ENCODE results near the gene CCDC24.

Gene CCDC24

GRCh38 chr1:43963890-43964289, 27.5 kb upstream of the CCDC24 start:
- DNase-seq (ENCODE audit: low spot score): no peak

- no peak for DNase-seq (ENCODE audit: low spot score)
These were observed 26.1 kb upstream of the CCDC24 start for GRCh38 chr1:43965316-43965715.

- peak; percentile 34 for DNase-seq (ENCODE audit: low spot score)
These were observed 23.0 kb upstream of the CCDC24 start for GRCh38 chr1:43968348-43968948.

GRCh38 chr1:43969416-43969745, 22.0 kb upstream of the CCDC24 start:
- DNase-seq (ENCODE audit: low spot score): no peak

GRCh38 chr1:43969746-43970466, 21.5 kb upstream of the CCDC24 start, which contains the start of gene DPH2:
TSS of gene DPH2 (plus strand) at chr1:43970010. CDS start at chr1:43970176, 166 bp downstream.
- DNase-seq (ENCODE audit: low spot score): peak; percentile 99

- no peak for DNase-seq (ENCODE audit: low spot score)
These were observed 20.9 kb upstream of the CCDC24 start for GRCh38 chr1:43970502-43970901.

GRCh38 chr1:43970911-43971310, 20.5 kb upstream of the CCDC24 start:
- DNase-seq (ENCODE audit: low spot score): no peak

GRCh38 chr1:43971336-43971980, 19.9 kb upstream of the CCDC24 start:
- no peak for DNase-seq (ENCODE audit: low spot score)

GRCh38 chr1:43973981-43974442, 17.4 kb upstream of the CCDC24 start:
- no peak for DNase-seq (ENCODE audit: low spot score)

- peak; percentile 98 for DNase-seq (ENCODE audit: low spot score)
These were observed 16.8 kb upstream of the CCDC24 start, which contains the start of gene ATP6V0B for GRCh38 chr1:43974443-43975248. TSS of gene ATP6V0B (plus strand) at chr1:43974960. CDS start at chr1:43975041, 81 bp downstream.

GRCh38 chr1:43975249-43975961, 16.0 kb upstream of the CCDC24 start:
- peak; percentile 58 for DNase-seq (ENCODE audit: low spot score)

- DNase-seq (ENCODE audit: low spot score): no peak
These were observed 15.4 kb upstream of the CCDC24 start for GRCh38 chr1:43976045-43976444.

- no peak for DNase-seq (ENCODE audit: low spot score)
These were observed 14.5 kb upstream of the CCDC24 start for GRCh38 chr1:43976890-43977289.

GRCh38 chr1:43977376-43978263, 13.8 kb upstream of the CCDC24 start:
- DNase-seq (ENCODE audit: low spot score): no peak

GRCh38 chr1:43978264-43978550, 13.2 kb upstream of the CCDC24 start:
- DNase-seq (ENCODE audit: low spot score): no peak

- peak; percentile 91 for DNase-seq (ENCODE audit: low spot score)
These were observed 12.7 kb upstream of the CCDC24 start, which contains the start of gene B4GALT2 for GRCh38 chr1:43978551-43979260. TSS of gene B4GALT2 (plus strand) at chr1:43979210. CDS start at chr1:43981161, 1,951 bp downstream.

GRCh38 chr1:43979261-43979527, 12.2 kb upstream of the CCDC24 start:
- DNase-seq (ENCODE audit: low spot score): no peak

- DNase-seq (ENCODE audit: low spot score): peak; percentile 75
These were observed 11.7 kb upstream of the CCDC24 start for GRCh38 chr1:43979528-43980254.

All from AG20443 (cell line).